OCI-LY7 (cell line): ENCODE data around the gene EMC9. TPM values are rescaled to one million over a fixed set of nuclear protein-coding genes. Genes with fewer than 3 reads are reported as not detected.

Experiments
- BruUV-seq: library from RNA; stranded (reverse); fragments of 400-500 nt; replicated peaks from 2 replicates; lab custom pipeline; 2021; lab: Mats Ljungman, UMichigan
- CTCF ChIA-PET: fragments of 300-600 bp; sonication (Branson Sonifier 250); formaldehyde crosslinking; loops from one replicate; lab custom pipeline; 2022; ENCODE audit warnings: antibody characterized with exemption; ENCODE audit not compliant: unreplicated experiment; lab: Charles Lee
- POLR2A ChIA-PET: fragments of 300-600 bp; sonication (Branson Sonifier 250); formaldehyde crosslinking; loops from one replicate; lab custom pipeline; 2022; ENCODE audit warnings: antibody characterized with exemption; lab: Charles Lee
- DNase-seq: peaks from one replicate; pipeline ENCODE4 v3.0.0-alpha.2; 2015; ENCODE audit warnings: low spot score
- H2AFZ ChIP-seq: fragments of 200-600 bp; sonication (generic), shearing (Covaris generic); 2 replicates; pipeline ENCODE4 v1.6.1; 2014; ENCODE audit warnings: mild to moderate bottlenecking, antibody characterized with exemption, low read length, moderate library complexity
- H3K27ac ChIP-seq: fragments of 200-600 bp; sonication (generic); 2 replicates; pipeline ENCODE4 v1.5.1; 2014; ENCODE audit warnings: mixed run types, low read depth, mild to moderate bottlenecking, moderate library complexity, low read length, inconsistent platforms; ENCODE audit not compliant: poor library complexity, severe bottlenecking
- H3K36me3 ChIP-seq: fragments of 200-600 bp; sonication (generic); 2 replicates; pipeline ENCODE4 v1.6.1; 2014; ENCODE audit warnings: mild to moderate bottlenecking, antibody characterized with exemption, low read length, moderate library complexity, mixed read lengths; ENCODE audit not compliant: insufficient read depth
- H3K4me1 ChIP-seq: fragments of 200-600 bp; sonication (generic); 2 replicates; pipeline ENCODE4 v1.5.1; 2014; ENCODE audit warnings: mild to moderate bottlenecking, low read length; ENCODE audit not compliant: insufficient read depth, poor library complexity, severe bottlenecking
- H3K4me2 ChIP-seq: fragments of 200-600 bp; sonication (generic); 2 replicates; pipeline ENCODE4 v1.6.1; 2014; ENCODE audit warnings: mild to moderate bottlenecking, low read length
- H3K4me3 ChIP-seq: fragments of 200-600 bp; sonication (generic); 2 replicates; pipeline ENCODE4 v1.5.1; 2014; ENCODE audit warnings: mild to moderate bottlenecking, low read depth, low read length; ENCODE audit not compliant: poor library complexity, severe bottlenecking
- H3K79me2 ChIP-seq: fragments of 200-600 bp; sonication (generic); 2 replicates; pipeline ENCODE4 v1.6.1; 2016; ENCODE audit warnings: low read depth, mild to moderate bottlenecking, low read length, moderate library complexity, mixed read lengths; ENCODE audit not compliant: insufficient read depth
- H3K9me2 ChIP-seq: fragments of 200-600 bp; sonication (generic); 2 replicates; pipeline ENCODE4 v1.6.1; 2016; ENCODE audit warnings: mild to moderate bottlenecking, low read length, mixed read lengths; ENCODE audit not compliant: insufficient read depth
- H3K9me3 ChIP-seq: fragments of 200-600 bp; sonication (generic); 2 replicates; pipeline ENCODE4 v1.6.1; 2014; ENCODE audit warnings: mild to moderate bottlenecking, mixed run types, low read length, mixed read lengths
- H4K20me1 ChIP-seq: fragments of 200-600 bp; sonication (generic); 2 replicates; pipeline ENCODE4 v1.6.1; 2014; ENCODE audit warnings: mild to moderate bottlenecking, antibody characterized with exemption, low read length, moderate library complexity, mixed read lengths; ENCODE audit not compliant: insufficient read depth
- EZH2phosphoT487 ChIP-seq: fragments of 200-600 bp; sonication (generic); IDR thresholded peaks from 2 replicates; pipeline ENCODE4 v1.6.1; 2018; ENCODE audit warnings: low read depth, borderline replicate concordance, mild to moderate bottlenecking, mixed run types, antibody characterized with exemption, low read length, moderate library complexity, mixed read lengths
- intact Hi-C: fragments of 100-400 bp; cut with micrococcal nuclease; formaldehyde crosslinking; loops from one replicate; pipeline ENCODE4 v1.10.0; 2022; ENCODE audit not compliant: unreplicated experiment
- total RNA-seq, 2 experiments: library from RNA; depleted of rRNA in 1 of 2; stranded (reverse); fragments of >200 nt in 1 of 2; shearing (Covaris generic) in 1 of 2; gene quantifications; 2 replicates each; pipeline ENCODE4 v1.2.3, GENCODE V29; 2014 to 2022
- TF ChIP-seq, protein P1 (sequence below): fragments of 200-600 bp; sonication (generic); conservative IDR thresholded peaks from 2 replicates; pipeline ENCODE4 v1.5.1; 2014; ENCODE audit warnings: mild to moderate bottlenecking, antibody characterized with exemption, low read length, moderate library complexity, mixed read lengths

Gene EMC9
- total RNA-seq, 2 experiments from 2014 or later, result 72.0 to 74.8 TPM

DNA sequence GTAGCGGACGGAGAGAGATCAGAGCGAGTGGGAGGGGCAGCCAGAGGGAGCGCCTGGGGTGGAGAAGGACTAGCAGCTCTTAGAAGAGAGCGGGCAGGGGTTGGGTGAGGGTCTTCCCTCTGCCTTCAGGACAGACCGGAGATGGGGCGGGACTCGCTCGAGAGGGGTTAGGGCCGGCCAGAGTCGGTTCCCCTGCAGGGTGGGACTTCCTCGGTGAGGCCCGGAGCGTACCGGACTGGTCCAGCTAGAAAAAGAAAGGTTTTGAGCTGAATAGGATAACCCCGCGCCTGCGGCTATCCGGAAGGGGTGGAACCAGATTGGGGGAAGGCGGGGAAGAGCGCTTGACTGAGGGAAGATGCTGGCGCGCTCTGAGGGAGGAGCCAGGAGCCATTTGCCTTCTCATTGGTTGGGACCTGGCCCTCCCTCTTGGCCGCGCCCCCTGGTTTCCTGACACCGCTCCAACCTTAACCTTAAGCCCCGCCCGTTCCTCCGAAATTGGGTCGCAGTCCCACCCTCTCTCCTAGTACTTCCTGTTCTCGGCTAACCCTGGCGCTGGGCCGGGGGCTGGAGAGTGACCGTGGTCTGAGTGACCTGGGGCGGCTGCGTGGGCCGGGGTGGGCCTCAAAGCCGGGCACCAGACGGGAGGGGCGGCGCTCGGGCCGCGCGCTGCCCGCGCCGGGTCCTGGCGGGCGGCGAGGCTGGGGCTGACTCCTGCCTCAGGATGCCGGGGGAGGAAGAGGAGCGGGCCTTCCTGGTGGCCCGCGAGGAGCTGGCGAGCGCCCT lies 5.8 kb upstream of the EMC9 start, which contains the start of gene RNF31:
Gene RNF31 (plus strand): TSS at position 521 of the 783 bp plus-strand sequence. CDS start 201 bp downstream, at position 722.
- Histone ChIP-seq H3K36me3 (peaks cover 57% of the 10 kb centered on the region), H3K4me3 (peak within 1 kb of the TSS; percentile 94), H3K27ac (peak within 1 kb of the TSS; percentile 82), H4K20me1 (no peaks in the 10 kb centered on the region), H3K4me1 (peaks cover 20% of the 10 kb centered on the region), H3K79me2 (peaks cover 19% of the 10 kb centered on the region; the same call in 1 of the 2 replicates), H3K4me2 (peak within 1 kb of the TSS; percentile 96), H3K9me2 (no peaks in the 10 kb centered on the region), H3K9me3 (no peaks in the 10 kb centered on the region), H2AFZ (peak within 1 kb of the TSS; percentile 76; the same call in 1 of the 2 replicates)
- peak; percentile 99 for DNase-seq
- ChIA-PET CTCF (interaction anchor here (1.1 to 1.3 kb wide), 2 partner anchors 14 to 95 kb away, joined by 3 to 4 read pairs; partner anchors contain the start of genes IRF9 and TINF2), POLR2A (interaction anchor here (0.5 to 3.9 kb wide), 14 partner anchors 9 to 124 kb away, joined by 3 to 32 read pairs (median 5); partner anchors contain the start of genes CHMP4A, DCAF11, IPO4 and IRF9)
- no TSS peak for BruUV-seq
- intact Hi-C loops, result loop anchor here (1.0 to 10.0 kb wide), 5 partner anchors 14 to 842 kb away; partner anchors contain the start of genes BCL2L2, CHMP4A, IRF9 and PCK2
- TF ChIP-seq EZH2phosphoT487, result no peak
- TF ChIP-seq, protein P1, sequence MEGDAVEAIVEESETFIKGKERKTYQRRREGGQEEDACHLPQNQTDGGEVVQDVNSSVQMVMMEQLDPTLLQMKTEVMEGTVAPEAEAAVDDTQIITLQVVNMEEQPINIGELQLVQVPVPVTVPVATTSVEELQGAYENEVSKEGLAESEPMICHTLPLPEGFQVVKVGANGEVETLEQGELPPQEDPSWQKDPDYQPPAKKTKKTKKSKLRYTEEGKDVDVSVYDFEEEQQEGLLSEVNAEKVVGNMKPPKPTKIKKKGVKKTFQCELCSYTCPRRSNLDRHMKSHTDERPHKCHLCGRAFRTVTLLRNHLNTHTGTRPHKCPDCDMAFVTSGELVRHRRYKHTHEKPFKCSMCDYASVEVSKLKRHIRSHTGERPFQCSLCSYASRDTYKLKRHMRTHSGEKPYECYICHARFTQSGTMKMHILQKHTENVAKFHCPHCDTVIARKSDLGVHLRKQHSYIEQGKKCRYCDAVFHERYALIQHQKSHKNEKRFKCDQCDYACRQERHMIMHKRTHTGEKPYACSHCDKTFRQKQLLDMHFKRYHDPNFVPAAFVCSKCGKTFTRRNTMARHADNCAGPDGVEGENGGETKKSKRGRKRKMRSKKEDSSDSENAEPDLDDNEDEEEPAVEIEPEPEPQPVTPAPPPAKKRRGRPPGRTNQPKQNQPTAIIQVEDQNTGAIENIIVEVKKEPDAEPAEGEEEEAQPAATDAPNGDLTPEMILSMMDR, result no peak

DNA sequence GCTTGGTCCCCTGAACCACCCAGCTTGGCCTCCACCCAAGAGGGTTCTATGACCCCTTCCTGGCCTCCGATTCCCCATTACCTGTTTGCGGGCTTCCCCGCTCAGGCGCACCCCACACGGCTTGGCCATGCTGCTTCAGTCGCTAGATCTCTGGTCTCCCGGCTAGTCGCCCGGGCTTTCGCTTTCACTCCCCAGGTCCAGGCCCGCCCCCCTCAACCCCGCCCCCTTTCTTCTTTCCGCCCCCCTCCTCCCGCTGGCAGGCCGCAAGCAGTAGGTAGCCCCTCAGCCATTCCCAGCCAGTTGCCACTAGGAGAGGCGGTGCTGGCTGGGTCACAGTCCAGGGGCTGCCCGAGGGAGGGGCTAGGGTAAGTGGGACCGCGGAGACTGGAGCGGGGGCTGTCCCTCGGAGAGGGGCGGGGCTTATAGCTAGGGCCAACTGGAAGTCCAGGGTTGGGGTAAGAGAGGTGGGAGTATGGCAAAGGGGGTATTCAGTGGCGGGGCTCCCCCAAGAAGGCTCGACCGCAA lies 5.1 kb upstream of the EMC9 start, which contains the start of gene PSME2:
Gene PSME2 (minus strand): TSS at position 158 of the 525 bp plus-strand sequence. CDS start 29 bp downstream, at position 129.
- Histone ChIP-seq H3K4me2 (peak within 1 kb of the TSS; percentile 96), H2AFZ (peak within 1 kb of the TSS; percentile 76; the same call in 1 of the 2 replicates), H3K9me2 (no peaks in the 10 kb centered on the region), H3K79me2 (peaks cover 19% of the 10 kb centered on the region; the same call in 1 of the 2 replicates), H3K4me3 (peak within 1 kb of the TSS; percentile 94), H3K4me1 (peaks cover 25% of the 10 kb centered on the region), H3K36me3 (peaks cover 51% of the 10 kb centered on the region), H3K27ac (peak within 1 kb of the TSS; percentile 82), H4K20me1 (no peaks in the 10 kb centered on the region), H3K9me3 (no peaks in the 10 kb centered on the region)
- intact Hi-C loops, result loop anchor here (1.0 to 10.0 kb wide), 4 partner anchors 52 to 842 kb away; partner anchors contain the start of genes BCL2L2, CHMP4A, PCK2 and PPP1R3E
- CTCF ChIA-PET, result interaction anchor here (1.1 to 1.3 kb wide), 2 partner anchors 15 to 96 kb away, joined by 3 to 4 read pairs; partner anchors contain the start of genes IRF9 and TINF2
- POLR2A ChIA-PET, result interaction anchor here (0.8 to 3.9 kb wide), 12 partner anchors 9 to 125 kb away, joined by 3 to 32 read pairs (median 6); partner anchors contain the start of genes DCAF11, IPO4, IRF9 and NRL
- DNase-seq, result peak; percentile 97
- TF ChIP-seq EZH2phosphoT487, result no peak
- TF ChIP-seq, protein P1, result no peak
- no TSS peak for BruUV-seq
